ENCODE results near the gene CAMKK1. TPM values are rescaled to one million over a fixed set of nuclear protein-coding genes. Genes with fewer than 3 reads are reported as not detected.
A peak's percentile ranks its signal among the peaks of the same experiment; 100 is the strongest.

The CAMKK1 gene
- total RNA-seq, 1 experiment from 2014 or later: 9.6 TPM

GRCh38 chr17:3838206-3838605, 54.6 kb downstream of the CAMKK1 start (continued):
- TF ChIP-seq ZBTB43 (CRISPR knock-in tag; IDR thresholded peaks at IDR 0.05): no peak
- no peak for TF ChIP-seq FOXP1 (CRISPR knock-in tag; IDR thresholded peaks at IDR 0.05; ENCODE audit: borderline replicate concordance)
- TF ChIP-seq AFF4 (CRISPR knock-in tag; IDR thresholded peaks at IDR 0.05; ENCODE audit: borderline replicate concordance): no peak
- TF ChIP-seq MLX (CRISPR knock-in tag; IDR thresholded peaks at IDR 0.05): no peak
- no peak for TF ChIP-seq ZBTB21 (CRISPR knock-in tag; IDR thresholded peaks at IDR 0.05; ENCODE audit: borderline replicate concordance)
- no peak for TF ChIP-seq SP1 (CRISPR knock-in tag; conservative IDR thresholded peaks at IDR 0.05)
- TF ChIP-seq GTF2I (CRISPR knock-in tag; conservative IDR thresholded peaks at IDR 0.05): no peak

GRCh38 chr17:3836551-3836950, 56.3 kb downstream of the CAMKK1 start:
- ATAC-seq: no peak
- Mint-ChIP-seq H3K27ac (no peak overlapping the region), H3K4me1 (no peaks in the 10 kb centered on the region), H3K36me3 (peaks cover 54% of the 10 kb centered on the region), H3K9me3 (no peaks in the 10 kb centered on the region), H3K4me3 (no peak overlapping the region), H3K27me3 (ENCODE audit: low read depth) (no peaks in the 10 kb centered on the region)
- ChIA-PET CTCF (interaction anchor here (0.7 to 2.0 kb wide), 4 partner anchors 10 to 958 kb away, joined by 3 to 6 read pairs (median 4); partner anchors contain the start of gene NCBP3), POLR2A (no interaction called here)
- no peak for TF ChIP-seq MLX (CRISPR knock-in tag; IDR thresholded peaks at IDR 0.05)
- TF ChIP-seq ERG (CRISPR knock-in tag; IDR thresholded peaks at IDR 0.05): no peak
- TF ChIP-seq TCF7 (CRISPR knock-in tag; IDR thresholded peaks at IDR 0.05; ENCODE audit: low read depth): no peak
- no peak for TF ChIP-seq HMGXB4 (CRISPR knock-in tag; IDR thresholded peaks at IDR 0.05)
- no peak for TF ChIP-seq ZNF317 (CRISPR knock-in tag; IDR thresholded peaks at IDR 0.05; ENCODE audit: borderline replicate concordance, low read depth)
- DNase-seq (ENCODE audit: low spot score): no peak

GRCh38 chr17:3835410-3836229, 57.2 kb downstream of the CAMKK1 start:
- ChIA-PET POLR2A (no interaction called here), CTCF (interaction anchor here (2.0 kb wide), 1 partner anchor 11 kb away, joined by 5 read pairs; the partner anchor contains the start of gene NCBP3)
- H3K27ac Mint-ChIP-seq: peak overlapping the region; percentile 24
- H3K9me3 Mint-ChIP-seq: no peaks in the 10 kb centered on the region
- no peaks in the 10 kb centered on the region for H3K27me3 Mint-ChIP-seq (ENCODE audit: low read depth)
- H3K4me3 Mint-ChIP-seq: no peak overlapping the region
- no peak for ATAC-seq
- TF ChIP-seq ZNF219 (CRISPR knock-in tag; IDR thresholded peaks at IDR 0.05; ENCODE audit: borderline replicate concordance) (no peak), ZNF396 (CRISPR knock-in tag; IDR thresholded peaks at IDR 0.05; ENCODE audit: borderline replicate concordance) (no peak), ZNF317 (CRISPR knock-in tag; IDR thresholded peaks at IDR 0.05; ENCODE audit: borderline replicate concordance, low read depth) (no peak), TCF7 (CRISPR knock-in tag; IDR thresholded peaks at IDR 0.05; ENCODE audit: low read depth) (no peak), NFATC4 (CRISPR knock-in tag; IDR thresholded peaks at IDR 0.05) (no peak), CREB1 (CRISPR knock-in tag; IDR thresholded peaks at IDR 0.05) (no peak), HMGA2 (CRISPR knock-in tag; IDR thresholded peaks at IDR 0.05) (no peak), CREM (CRISPR knock-in tag; IDR thresholded peaks at IDR 0.05) (no peak), ZMAT4 (CRISPR knock-in tag; IDR thresholded peaks at IDR 0.05) (no peak), JUN (CRISPR knock-in tag; IDR thresholded peaks at IDR 0.05) (no peak), ZNF671 (CRISPR knock-in tag; IDR thresholded peaks at IDR 0.05) (no peak)
- peaks cover 44% of the 10 kb centered on the region for H3K36me3 Mint-ChIP-seq
- H3K4me1 Mint-ChIP-seq: no peaks in the 10 kb centered on the region
- DNase-seq (ENCODE audit: low spot score): no peak
